Measurements from ENCODE around the gene NTRK1. TPM values are rescaled to one million over a fixed set of nuclear protein-coding genes. Genes with fewer than 3 reads are reported as not detected.

Gene NTRK1
- total and polyA plus RNA-seq, 2 of the 4 experiments (the other 2 are of a cell fraction): not detected

GRCh38 chr1:156822680-156823079, 38.0 kb upstream of the NTRK1 start:
- no CpG with 5 or more reads among the region's 1 CpG for WGBS, 2 experiments (ENCODE audit: extremely low coverage in 2 of 2, insufficient read length in 1 of 2)
- Histone ChIP-seq H4K91ac (ENCODE audit: insufficient read depth, low read depth, low read length) (no peak overlapping the region), H3K9me1 (ENCODE audit: insufficient read depth, low read length) (no peaks in the 10 kb centered on the region), H2AK9ac (replicated peaks; ENCODE audit: low read depth, low read length, poor library complexity) (no peak overlapping the region), H3K4ac (ENCODE audit: low read depth, low read length) (no peak overlapping the region), H3K18ac (ENCODE audit: low read depth, low read length) (no peak overlapping the region), H3K27me3 (ENCODE audit: control insufficient read depth, insufficient read depth, low read length) (peaks cover 40% of the 10 kb centered on the region), H2BK15ac (ENCODE audit: low read depth, low read length) (no peak overlapping the region), H4K8ac (ENCODE audit: low read depth in 2 of 2, low read length in 2 of 2) (no peak overlapping the region), H3K4me2 (ENCODE audit: low read depth, low read length) (no peak overlapping the region), H3K36me3 (ENCODE audit: control insufficient read depth, insufficient read depth, low read length) (no peaks in the 10 kb centered on the region), H3K4me3 (ENCODE audit: insufficient read depth, low read depth, low read length) (no peak overlapping the region), H2AK5ac (ENCODE audit: low read depth, low read length) (no peak overlapping the region), H3K79me1 (ENCODE audit: low read depth in 1 of 2, low read length in 2 of 2) (no peaks in the 10 kb centered on the region), H3K4me1 (ENCODE audit: control insufficient read depth, insufficient read depth, low read length) (no peaks in the 10 kb centered on the region), H4K20me1 (ENCODE audit: insufficient read depth, low read length) (no peaks in the 10 kb centered on the region), H2AFZ (replicated peaks; ENCODE audit: low read length, poor library complexity) (no peak overlapping the region), H2BK120ac (ENCODE audit: low read depth, low read length) (no peak overlapping the region), H3K56ac (ENCODE audit: extremely low read depth, insufficient read depth, low read length) (no peak overlapping the region), H3K9ac (ENCODE audit: low read depth, low read length) (no peak overlapping the region), H2BK20ac (ENCODE audit: low read depth, low read length) (no peak overlapping the region), H2BK5ac (ENCODE audit: low read depth, low read length, poor library complexity, severe bottlenecking) (no peak overlapping the region), H3K27ac (ENCODE audit: insufficient read depth, low read length) (no peak overlapping the region), H3K9me3 (ENCODE audit: control insufficient read depth, insufficient read depth, low read length) (0 out of 2 replicates have a peak, but pooled peaks cover 2% of the 10 kb centered on the region), H3K14ac (replicated peaks; ENCODE audit: low read depth, low read length) (no peak overlapping the region), H3K23ac (ENCODE audit: low read depth, low read length) (no peak overlapping the region), H4K5ac (ENCODE audit: low read depth, low read length) (no peak overlapping the region)
- in situ Hi-C loops (cut with MboI; ENCODE audit: low sequenced_read_pairs) (no loop called here), dilution Hi-C loops (cut with HindIII; ENCODE audit: low sequenced_read_pairs, unreplicated experiment) (no loop called here), intact Hi-C loops (cut with micrococcal nuclease) (no loop called here)
- BruUV-seq (replicated peaks): no TSS peak
- TF ChIP-seq MAFK (IDR thresholded peaks at IDR 0.05; ENCODE audit: low read depth, low read length): no peak
- no peak for TF ChIP-seq CEBPB (IDR thresholded peaks at IDR 0.05; ENCODE audit: low read depth, low read length)
- no peak for TF ChIP-seq MXI1 (IDR thresholded peaks at IDR 0.05; ENCODE audit: borderline replicate concordance, low read depth, low read length)
- TF ChIP-seq ELK1 (IDR thresholded peaks at IDR 0.05; ENCODE audit: borderline replicate concordance, low read depth, low read length): no peak
- no peak for TF ChIP-seq USF2 (IDR thresholded peaks at IDR 0.05; ENCODE audit: low read depth, low read length)
- TF ChIP-seq SMC3 (IDR thresholded peaks at IDR 0.05; ENCODE audit: low read depth, low read length): no peak
- TF ChIP-seq RAD21 (IDR thresholded peaks at IDR 0.05; ENCODE audit: low read length): no peak
- no peak for TF ChIP-seq BHLHE40 (IDR thresholded peaks at IDR 0.05; ENCODE audit: low read depth, low read length)
- no peak for TF ChIP-seq CHD1 (IDR thresholded peaks at IDR 0.05; ENCODE audit: low read depth, low read length)
- TF ChIP-seq POLR2A (IDR thresholded peaks at IDR 0.05; ENCODE audit: low read depth, low read length): no peak
- TF ChIP-seq FOS (IDR thresholded peaks at IDR 0.05; ENCODE audit: low read depth, low read length): no peak
- no peak for TF ChIP-seq NFE2L2 (IDR thresholded peaks at IDR 0.05; ENCODE audit: low read depth, low read length)
- TF ChIP-seq MAZ (IDR thresholded peaks at IDR 0.05; ENCODE audit: borderline replicate concordance, low read depth, low read length): no peak
- TF ChIP-seq RFX5 (IDR thresholded peaks at IDR 0.05; ENCODE audit: low read depth, low read length): no peak
- no peak for TF ChIP-seq CTCF (conservative IDR thresholded peaks at IDR 0.05; ENCODE audit: low read depth, low read length)
- no peak for TF ChIP-seq RCOR1 (IDR thresholded peaks at IDR 0.05; ENCODE audit: insufficient replicate concordance, low read length)
- POLR2A ChIA-PET (ENCODE audit: unreplicated experiment): no interaction called here
- DNase-seq: no peak
- CTCF ChIA-PET: interaction anchor here (0.6 to 1.4 kb wide), 4 partner anchors 9 to 17 kb away, joined by 3 to 6 read pairs (median 3); no protein-coding TSS in a partner anchor
- ATAC-seq (ENCODE audit: low read depth): no peak
